Suprapubic skin (tissue), 4 donors: Measurements from ENCODE around the gene C1orf52. TPM values are rescaled to one million over a fixed set of nuclear protein-coding genes. Genes with fewer than 3 reads are reported as not detected.

Experiments used
- DNase-seq, 2 donors: peaks; one replicate each; pipeline ENCODE4 v3.0.0-alpha.2; 2019; ENCODE audit warnings: low spot score in 2 of 2
- H3K27ac ChIP-seq: fragments of 200-600 bp; sonication (generic); one replicate; pipeline ENCODE4 v1.5.1; 2019
- H3K27me3 ChIP-seq: fragments of 200-600 bp; sonication (generic); one replicate; pipeline ENCODE4 v1.5.1; 2019
- H3K36me3 ChIP-seq: fragments of 200-600 bp; sonication (generic); one replicate; pipeline ENCODE4 v1.5.1; 2019
- H3K4me1 ChIP-seq: fragments of 200-600 bp; sonication (generic); one replicate; pipeline ENCODE4 v1.5.1; 2019
- H3K4me3 ChIP-seq: fragments of 200-600 bp; sonication (generic); one replicate; pipeline ENCODE4 v1.5.1; 2019; ENCODE audit warnings: mild to moderate bottlenecking
- H3K9me3 ChIP-seq: fragments of 200-600 bp; sonication (generic); one replicate; pipeline ENCODE4 v1.5.1; 2019
- CTCF ChIP-seq, 2 donors: fragments of 200-600 bp in 1 of 2; fragments of 450-650 bp in 1 of 2; sonication (generic) in 1 of 2; IDR thresholded peaks; one replicate each; pipeline ENCODE4 v1.5.1; 2016 to 2019; ENCODE audit warnings: antibody characterized with exemption in 2 of 2, mild to moderate bottlenecking in 1 of 2, moderate library complexity in 1 of 2
- EP300 ChIP-seq: sonication (generic); formaldehyde crosslinking; IDR thresholded peaks from one replicate; pipeline ENCODE4 v1.6.1; 2017; ENCODE audit warnings: antibody characterized with exemption
- POLR2A ChIP-seq, 2 donors: fragments of 450-650 bp; IDR thresholded peaks; one replicate each; pipeline ENCODE4 v1.6.1; 2017; ENCODE audit warnings: antibody characterized with exemption in 2 of 2, mild to moderate bottlenecking in 2 of 2, moderate library complexity in 2 of 2
- POLR2AphosphoS5 ChIP-seq, 3 donors: sonication (generic); formaldehyde crosslinking; IDR thresholded peaks; one replicate each; pipeline ENCODE4 v1.6.1; 2017; ENCODE audit warnings: antibody characterized with exemption in 3 of 3
- WGBS: methylation state at CpG from one replicate; pipeline ENCODE4 v1.1.5; 2018; 5-methylcytosine and 5-hydroxymethylcytosine counted together
- total RNA-seq, 4 donors: library from RNA; depleted of rRNA; stranded (reverse); fragments of >200 nt; gene quantifications; one replicate each; pipeline ENCODE4 v1.1.0, GENCODE V29; 2016

Gene C1orf52
- total RNA-seq, 4 donors from 2014 or later = 13.9 to 33.3 (median 18.3) TPM

DNA sequence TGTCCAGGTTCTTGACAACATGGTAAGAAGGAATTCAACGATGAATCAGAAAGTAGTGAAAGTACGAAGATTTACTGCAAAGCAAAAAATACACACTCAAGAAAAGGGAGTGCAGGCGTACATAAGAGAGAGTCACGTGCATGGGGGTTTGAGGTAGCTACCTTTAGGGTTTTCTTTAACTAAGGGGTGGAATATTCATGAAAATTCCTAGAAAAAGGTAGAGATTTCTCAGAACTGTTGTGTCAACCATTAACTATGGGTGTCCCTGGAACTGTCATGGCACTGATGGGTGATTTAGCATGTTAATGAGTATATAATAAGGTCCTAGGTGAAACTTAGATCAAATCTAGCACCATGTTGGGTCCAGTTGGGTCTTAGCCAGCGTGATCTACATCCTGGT, 36.1 kb downstream of the C1orf52 start:
- no peak for DNase-seq
- 71% methylated on average over 5 of the region's 5 CpGs for WGBS
- Histone ChIP-seq H3K36me3 (no peaks in the 10 kb centered on the region), H3K9me3 (no peaks in the 10 kb centered on the region), H3K27me3 (no peaks in the 10 kb centered on the region), H3K4me1 (peaks cover 16% of the 10 kb centered on the region), H3K27ac (no peak overlapping the region), H3K4me3 (no peak overlapping the region)
- no peak for TF ChIP-seq POLR2A (IDR thresholded peaks at IDR 0.05)
- no peak for TF ChIP-seq EP300
- no peak for TF ChIP-seq POLR2AphosphoS5 (IDR thresholded peaks at IDR 0.05)
- no peak for TF ChIP-seq CTCF (IDR thresholded peaks at IDR 0.05)

DNA sequence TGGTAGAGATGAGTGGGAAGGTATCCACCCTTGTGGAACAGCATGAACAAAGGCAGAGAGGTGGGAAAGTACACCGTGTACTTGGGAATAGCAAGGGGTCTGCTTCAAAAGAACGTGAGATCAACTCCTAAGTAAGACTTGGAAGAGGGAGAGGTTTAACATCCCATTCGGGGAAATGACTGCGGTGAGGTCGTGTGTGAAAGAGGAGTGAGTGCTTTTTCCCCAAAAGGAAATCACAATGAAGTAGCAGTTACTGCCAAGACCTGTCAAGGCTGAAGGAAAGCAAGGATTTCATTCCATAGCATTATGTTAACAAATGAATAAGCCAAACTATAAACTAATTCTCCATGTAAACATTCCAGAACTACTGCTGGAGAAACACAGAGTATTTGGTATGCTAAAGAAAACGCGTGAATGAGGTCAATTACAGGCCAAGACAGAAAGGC, 38.7 kb downstream of the C1orf52 start:
- Histone ChIP-seq H3K4me1 (peaks cover 11% of the 10 kb centered on the region), H3K4me3 (no peak overlapping the region), H3K36me3 (no peaks in the 10 kb centered on the region), H3K9me3 (no peaks in the 10 kb centered on the region), H3K27ac (no peak overlapping the region), H3K27me3 (no peaks in the 10 kb centered on the region)
- TF ChIP-seq EP300 (peak; percentile 87), CTCF (IDR thresholded peaks at IDR 0.05) (no peak)
- 53% methylated on average over 7 of the region's 7 CpGs for WGBS
- no peak for DNase-seq

DNA sequence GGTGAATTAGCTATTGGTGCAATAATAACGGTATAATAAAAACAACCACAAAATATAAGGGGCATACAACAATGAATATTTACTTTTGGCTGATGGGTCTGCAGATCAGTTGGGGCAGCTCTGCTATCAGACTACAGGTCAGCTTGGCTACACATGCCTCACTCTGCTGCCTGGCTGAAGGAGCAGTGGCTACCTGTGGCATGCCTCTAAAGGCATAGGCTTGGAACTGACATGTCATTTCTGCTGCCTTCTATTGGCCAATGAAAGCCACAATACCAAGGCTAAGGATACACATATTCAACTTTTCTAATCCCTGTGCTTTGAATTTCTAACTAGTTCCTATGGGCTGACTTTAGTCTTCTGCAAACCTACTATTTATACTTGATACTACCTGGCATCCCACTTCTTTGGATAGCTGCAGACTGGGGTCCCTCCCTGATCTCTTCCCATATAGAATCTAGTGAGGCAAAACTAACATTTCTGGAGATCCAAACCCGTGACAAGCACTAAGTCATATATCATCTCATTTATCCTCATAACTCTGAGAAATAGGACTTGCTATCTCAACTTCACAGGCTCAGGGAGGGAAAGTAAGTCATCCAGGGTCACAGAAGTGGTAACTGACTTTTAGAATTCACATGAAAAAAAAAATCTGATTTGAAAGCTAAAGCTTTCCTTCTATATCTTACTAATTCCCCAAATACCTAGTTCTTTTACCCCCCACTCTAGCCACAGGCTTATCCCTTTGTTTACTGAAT, 39.4 kb downstream of the C1orf52 start:
- Histone ChIP-seq H3K9me3 (no peaks in the 10 kb centered on the region), H3K36me3 (no peaks in the 10 kb centered on the region), H3K4me3 (no peak overlapping the region), H3K27ac (no peak overlapping the region), H3K27me3 (no peaks in the 10 kb centered on the region), H3K4me1 (peaks cover 4% of the 10 kb centered on the region)
- DNase-seq = no peak
- TF ChIP-seq POLR2AphosphoS5 (IDR thresholded peaks at IDR 0.05) (no peak), POLR2A (IDR thresholded peaks at IDR 0.05) (no peak), CTCF (IDR thresholded peaks at IDR 0.05) (no peak), EP300 (no peak)
- WGBS = 84% methylated on average over 2 of the region's 2 CpGs

DNA sequence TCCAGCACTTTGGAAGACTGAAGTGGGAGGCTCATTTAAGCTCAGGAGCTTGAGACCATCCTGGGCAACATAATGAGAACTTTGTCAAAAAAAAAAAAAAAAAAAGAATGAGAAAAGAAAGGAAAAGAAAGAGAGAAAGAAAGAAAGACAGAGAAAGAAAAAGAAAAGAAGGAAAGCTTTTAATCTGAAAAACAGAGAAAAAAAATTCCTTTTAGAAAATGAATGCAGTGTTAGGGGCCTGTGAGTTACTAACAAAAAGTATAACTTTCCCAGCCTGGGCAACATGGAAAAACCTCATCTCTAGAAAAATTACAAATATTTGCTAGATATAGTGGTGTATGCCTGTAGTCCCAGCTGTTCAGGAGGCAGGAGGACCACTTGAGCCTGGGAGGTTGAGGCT, 42.8 kb downstream of the C1orf52 start:
- TF ChIP-seq CTCF (IDR thresholded peaks at IDR 0.05) (no peak), POLR2AphosphoS5 (IDR thresholded peaks at IDR 0.05) (no peak), POLR2A (IDR thresholded peaks at IDR 0.05) (no peak), EP300 (no peak)
- no peak for DNase-seq
- no peak overlapping the region for H3K27ac ChIP-seq
- no peaks in the 10 kb centered on the region for H3K36me3 ChIP-seq
- H3K4me3 ChIP-seq = no peak overlapping the region
- H3K4me1 ChIP-seq = no peaks in the 10 kb centered on the region
- no peaks in the 10 kb centered on the region for H3K27me3 ChIP-seq
- H3K9me3 ChIP-seq = no peaks in the 10 kb centered on the region

GRCh38 chr1:85214654-85215053, 44.8 kb downstream of the C1orf52 start:
- Histone ChIP-seq H3K27me3 (no peaks in the 10 kb centered on the region), H3K4me1 (no peaks in the 10 kb centered on the region), H3K27ac (no peak overlapping the region), H3K4me3 (no peak overlapping the region), H3K9me3 (no peaks in the 10 kb centered on the region), H3K36me3 (no peaks in the 10 kb centered on the region)
- WGBS = 43% methylated on average over 5 of the region's 5 CpGs
- DNase-seq = no peak
- no peak for TF ChIP-seq EP300
- TF ChIP-seq POLR2A (IDR thresholded peaks at IDR 0.05) = no peak
- no peak for TF ChIP-seq CTCF (IDR thresholded peaks at IDR 0.05)
- TF ChIP-seq POLR2AphosphoS5 (IDR thresholded peaks at IDR 0.05) = no peak
